K562 (cell line): ENCODE data around the gene KRTCAP2. TPM values are rescaled to one million over a fixed set of nuclear protein-coding genes. Genes with fewer than 3 reads are reported as not detected.

Source experiments
- ATAC-seq: fragments of 200-7000 bp; cut with Tn5 transposase; 3 replicates; pipeline ENCODE4 v1.9.1; 2020; ENCODE audit warnings: moderate library complexity
- BruUV-seq: library from RNA; stranded (reverse); fragments of 400-500 nt; replicated peaks from 2 replicates; lab custom pipeline; 2021; lab: Mats Ljungman, UMichigan
- CTCF ChIA-PET: fragments of 300-600 bp; formaldehyde crosslinking; extraction: SDS; loops from one replicate; lab custom pipeline; 2021; ENCODE audit warnings: low intra/inter-chr PET ratio; lab: Yijun Ruan, JAX
- POLR2A ChIA-PET: fragments of 300-600, 350-650 bp; sonication (Branson Sonifier 250); formaldehyde crosslinking; extraction: SDS; loops from one replicate; lab custom pipeline; 2021; ENCODE audit warnings: antibody characterized with exemption, inconsistent platforms; lab: Yijun Ruan, JAX
- DNase-seq, 4 experiments: peaks; one replicate each; pipeline versions ENCODE4 v3.0.0 to v3.0.0-alpha.2; 2011 to 2018; ENCODE audit warnings: low spot score in 3 of 4, mixed read lengths in 3 of 4; ENCODE audit errors: extremely low read depth in 1 of 4
- FAIRE-seq: peaks from 2 replicates; lab custom pipeline; 2011; peaks lifted over from hg19 to GRCh38; lab: Jason Lieb, UNC
- H2AFZ ChIP-seq: 2 replicates; pipeline ENCODE4 v1.6.0; 2011; ENCODE audit warnings: low read depth, low read length, control low read depth, inconsistent platforms
- H3K27ac ChIP-seq: fragments of 200-600 bp; 3 replicates; pipeline ENCODE4 v1.8.0; 2011; ENCODE audit warnings: low read depth, mild to moderate bottlenecking, control low read depth, inconsistent platforms, low read length, moderate library complexity, mixed read lengths; ENCODE audit errors: extremely low read depth
- H3K27me3 ChIP-seq, 2 experiments: fragments of 300-600 bp in 1 of 2; 2 replicates in 1 of 2; 3 replicates in 1 of 2; pipeline versions ENCODE4 v1.6.0 to v1.8.0; 2011; ENCODE audit warnings: inconsistent platforms in 2 of 2, low read length in 2 of 2, mild to moderate bottlenecking in 1 of 2, mixed read lengths in 1 of 2, moderate library complexity in 1 of 2; ENCODE audit not compliant: control insufficient read depth in 2 of 2, insufficient read depth in 2 of 2
- H3K36me3 ChIP-seq: fragments of 300-600 bp; 3 replicates; pipeline ENCODE4 v1.8.0; 2011; ENCODE audit warnings: mild to moderate bottlenecking, low read length, inconsistent platforms; ENCODE audit not compliant: control insufficient read depth, insufficient read depth
- H3K4me1 ChIP-seq, 2 experiments: fragments of 200-600 bp in 1 of 2; replicated peaks in 1 of 2; 2 replicates in 1 of 2; 3 replicates in 1 of 2; pipeline versions ENCODE4 v1.5.1 to v1.8.0; 2011; ENCODE audit warnings: inconsistent platforms in 2 of 2, low read length in 2 of 2, mild to moderate bottlenecking in 1 of 2, mixed read lengths in 1 of 2, moderate library complexity in 1 of 2; ENCODE audit not compliant: control insufficient read depth in 2 of 2, insufficient read depth in 2 of 2
- H3K4me2 ChIP-seq: 2 replicates; pipeline ENCODE4 v1.6.1; 2011; ENCODE audit warnings: low read length, control low read depth, inconsistent platforms, mixed read lengths; ENCODE audit not compliant: insufficient read depth
- H3K4me3 ChIP-seq: fragments of 200-600 bp; sonication (generic), shearing (Covaris generic); 2 replicates; pipeline ENCODE4 v1.5.1; 2016; ENCODE audit warnings: control low read depth, inconsistent platforms
- H3K79me2 ChIP-seq: fragments of 200-600 bp; 3 replicates; pipeline ENCODE4 v1.8.0; 2011; ENCODE audit warnings: low read length, inconsistent platforms; ENCODE audit not compliant: control insufficient read depth, insufficient read depth
- H3K9ac ChIP-seq, 2 experiments: 2 replicates each; pipeline versions ENCODE4 v1.6.0 to v1.6.1; 2011; ENCODE audit warnings: low read depth in 2 of 2, low read length in 2 of 2, control low read depth in 1 of 2, inconsistent platforms in 1 of 2, mild to moderate bottlenecking in 1 of 2, mixed read lengths in 1 of 2; ENCODE audit not compliant: insufficient read depth in 1 of 2
- H3K9me1 ChIP-seq: one replicate; pipeline ENCODE4 v1.6.0; 2011; ENCODE audit warnings: inconsistent platforms, mild to moderate bottlenecking, low read length, moderate library complexity; ENCODE audit not compliant: control insufficient read depth, insufficient read depth
- H3K9me3 ChIP-seq: replicated peaks from 2 replicates; pipeline ENCODE4 v1.5.1; 2011; ENCODE audit warnings: low read depth, low read length, inconsistent platforms; ENCODE audit not compliant: control insufficient read depth, insufficient read depth
- H4K20me1 ChIP-seq: replicated peaks from 2 replicates; pipeline ENCODE4 v1.6.1; 2011; ENCODE audit warnings: low read length, inconsistent platforms, mixed read lengths; ENCODE audit not compliant: control insufficient read depth, insufficient read depth
- CBX3 ChIP-seq, 2 experiments: IDR thresholded peaks; 1 replicate in 1 of 2; 2 replicates in 1 of 2; pipeline ENCODE4 v1.6.1; 2012; ENCODE audit warnings: inconsistent platforms in 2 of 2, low read length in 2 of 2, borderline replicate concordance in 1 of 2, control low read depth in 1 of 2
- KDM2B ChIP-seq: fragments of 250-450 bp; sonication (Bioruptor Pico); IDR thresholded peaks from 2 replicates; pipeline ENCODE4 v1.8.0; 2021; ENCODE audit warnings: mild to moderate bottlenecking, moderate library complexity
- LARP7 ChIP-seq: fragments of 450-650 bp; IDR thresholded peaks from 2 replicates; pipeline ENCODE4 v1.6.1; 2016
- POLR2AphosphoS2 ChIP-seq: IDR thresholded peaks from 2 replicates; pipeline ENCODE4 v1.6.1; 2012; ENCODE audit warnings: low read length, improper control_type of control experiment
- RAD21 ChIP-seq, 2 experiments: fragments of 250-450 bp in 1 of 2; fragments of 450-650 bp in 1 of 2; sonication (Bioruptor Pico) in 1 of 2; formaldehyde crosslinking in 1 of 2; IDR thresholded peaks in 1 of 2; conservative IDR thresholded peaks in 1 of 2; 2 replicates each; pipeline versions ENCODE4 v1.4.0 to v1.8.0; 2020 to 2022; ENCODE audit warnings: mild to moderate bottlenecking in 2 of 2, moderate library complexity in 1 of 2
- ZNF23 ChIP-seq: fragments of 250-450 bp; sonication (Bioruptor Pico); IDR thresholded peaks from 2 replicates; pipeline ENCODE4 v1.4.0; 2020; ENCODE audit warnings: mild to moderate bottlenecking
- ZNF232 ChIP-seq: sonication (generic); formaldehyde crosslinking; IDR thresholded peaks from 2 replicates; pipeline ENCODE4 v1.8.0; 2022; ENCODE audit warnings: mild to moderate bottlenecking, missing genetic modification reagents
- WGBS: fragments of 100-300 bp; shearing (Covaris generic); methylation state at CpG from one replicate; pipeline ENCODE4 v1.1.6; 2016; ENCODE audit warnings: low coverage, mixed read lengths; ENCODE audit not compliant: insufficient coverage; ENCODE audit errors: missing lambda C conversion rate; 5-methylcytosine and 5-hydroxymethylcytosine counted together
- in situ Hi-C: fragments of 300-500 bp; cut with MboI; formaldehyde crosslinking; loops from 4 replicates; pipeline ENCODE4 v1.15.0; 2018; ENCODE audit warnings: inconsistent platforms, mixed read lengths
- intact Hi-C: fragments of 100-400 bp; cut with micrococcal nuclease; formaldehyde crosslinking; loops from 2 replicates; pipeline ENCODE4 v1.14.2; 2022
- polyA plus RNA-seq, 8 experiments: library from polyadenylated mRNA; depleted of rRNA in 4 of 8; stranded (reverse) in 5 of 8; unstranded in 3 of 8; fragments of >200 nt; fragmentation: Nextera tagmentation in 2 of 8; fragmentation: Illumina TruSeq in 1 of 8; extraction: Ambion mirVana in 2 of 8; extraction: Trizol in 1 of 8; gene quantifications; 2 replicates each; pipeline versions ENCODE4 v1.2.1 to v1.2.3, GENCODE V29; 2011 to 2014; ENCODE audit warnings: inconsistent platforms in 1 of 8, missing spikeins in 1 of 8
- total RNA-seq, 7 experiments: library from RNA; depleted of rRNA in 6 of 7; stranded (reverse); fragments of >200 nt in 6 of 7; fragmentation: Illumina TruSeq in 2 of 7; extraction: Trizol in 2 of 7; gene quantifications; 2 replicates each; pipeline versions ENCODE4 v1.2.1 to v1.2.3, GENCODE V29; 2011 to 2021; ENCODE audit warnings: low replicate concordance in 1 of 7
- TF ChIP-seq, protein P1 (sequence below): fragments of 450-650 bp; IDR thresholded peaks from 2 replicates; pipeline ENCODE4 v1.6.1; 2018; ENCODE audit not compliant: partially characterized antibody
- TF ChIP-seq, protein P2 (sequence below): fragments of 250-450 bp; sonication (Bioruptor Pico); IDR thresholded peaks from 2 replicates; pipeline ENCODE4 v1.4.0; 2020; ENCODE audit warnings: mild to moderate bottlenecking, moderate library complexity
- TF ChIP-seq, protein P3 (sequence below): sonication (generic); formaldehyde crosslinking; IDR thresholded peaks from 2 replicates; pipeline ENCODE4 v1.8.0; 2023; ENCODE audit warnings: mild to moderate bottlenecking, missing genetic modification reagents

The KRTCAP2 gene
- total and polyA plus RNA-seq, 9 of the 15 experiments (the other 6 are each of a cell fraction or from before 2014, with no cell fraction given): 126 to 436 (median 244) TPM

DNA sequence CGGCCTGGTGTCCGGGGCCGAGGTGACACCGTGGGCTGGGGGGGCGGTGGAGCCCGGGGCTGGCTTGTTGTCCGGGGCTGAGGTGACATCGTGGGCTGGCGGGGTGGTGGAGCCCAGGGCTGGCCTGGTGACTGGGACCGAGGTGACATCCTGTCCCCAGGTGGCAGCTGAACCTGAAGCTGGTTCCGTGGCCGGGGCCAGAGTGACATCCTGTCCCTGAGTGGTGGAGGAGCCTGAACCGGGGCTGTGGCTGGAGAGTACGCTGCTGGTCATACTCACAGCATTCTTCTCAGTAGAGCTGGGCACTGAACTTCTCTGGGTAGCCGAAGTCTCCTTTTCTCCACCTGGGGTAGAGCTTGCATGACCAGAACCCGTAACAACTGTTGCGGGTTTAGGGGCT lies 18.8 kb upstream of the KRTCAP2 start:
- in situ Hi-C loops (no loop called here), intact Hi-C loops (loop anchor here (1.0 kb wide), 1 partner anchor 13 kb away; no protein-coding TSS in a partner anchor)

More for the DNA sequence above, 18.8 kb upstream of the KRTCAP2 start:
- H3K9ac ChIP-seq: peak overlapping the region; percentile 75 to 98
- no peak overlapping the region for H2AFZ ChIP-seq
- H3K9me1 ChIP-seq: no peaks in the 10 kb centered on the region
- 90% methylated on average over 13 of the region's 17 CpGs for WGBS
- TF ChIP-seq, protein P1, sequence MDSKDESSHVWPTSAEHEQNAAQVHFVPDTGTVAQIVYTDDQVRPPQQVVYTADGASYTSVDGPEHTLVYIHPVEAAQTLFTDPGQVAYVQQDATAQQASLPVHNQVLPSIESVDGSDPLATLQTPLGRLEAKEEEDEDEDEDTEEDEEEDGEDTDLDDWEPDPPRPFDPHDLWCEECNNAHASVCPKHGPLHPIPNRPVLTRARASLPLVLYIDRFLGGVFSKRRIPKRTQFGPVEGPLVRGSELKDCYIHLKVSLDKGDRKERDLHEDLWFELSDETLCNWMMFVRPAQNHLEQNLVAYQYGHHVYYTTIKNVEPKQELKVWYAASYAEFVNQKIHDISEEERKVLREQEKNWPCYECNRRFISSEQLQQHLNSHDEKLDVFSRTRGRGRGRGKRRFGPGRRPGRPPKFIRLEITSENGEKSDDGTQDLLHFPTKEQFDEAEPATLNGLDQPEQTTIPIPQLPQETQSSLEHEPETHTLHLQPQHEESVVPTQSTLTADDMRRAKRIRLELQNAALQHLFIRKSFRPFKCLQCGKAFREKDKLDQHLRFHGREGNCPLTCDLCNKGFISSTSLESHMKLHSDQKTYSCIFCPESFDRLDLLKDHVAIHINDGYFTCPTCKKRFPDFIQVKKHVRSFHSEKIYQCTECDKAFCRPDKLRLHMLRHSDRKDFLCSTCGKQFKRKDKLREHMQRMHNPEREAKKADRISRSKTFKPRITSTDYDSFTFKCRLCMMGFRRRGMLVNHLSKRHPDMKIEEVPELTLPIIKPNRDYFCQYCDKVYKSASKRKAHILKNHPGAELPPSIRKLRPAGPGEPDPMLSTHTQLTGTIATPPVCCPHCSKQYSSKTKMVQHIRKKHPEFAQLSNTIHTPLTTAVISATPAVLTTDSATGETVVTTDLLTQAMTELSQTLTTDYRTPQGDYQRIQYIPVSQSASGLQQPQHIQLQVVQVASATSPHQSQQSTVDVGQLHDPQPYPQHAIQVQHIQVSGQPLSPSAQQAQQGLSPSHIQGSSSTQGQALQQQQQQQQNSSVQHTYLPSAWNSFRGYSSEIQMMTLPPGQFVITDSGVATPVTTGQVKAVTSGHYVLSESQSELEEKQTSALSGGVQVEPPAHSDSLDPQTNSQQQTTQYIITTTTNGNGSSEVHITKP: no peak
- TF ChIP-seq, protein P2, sequence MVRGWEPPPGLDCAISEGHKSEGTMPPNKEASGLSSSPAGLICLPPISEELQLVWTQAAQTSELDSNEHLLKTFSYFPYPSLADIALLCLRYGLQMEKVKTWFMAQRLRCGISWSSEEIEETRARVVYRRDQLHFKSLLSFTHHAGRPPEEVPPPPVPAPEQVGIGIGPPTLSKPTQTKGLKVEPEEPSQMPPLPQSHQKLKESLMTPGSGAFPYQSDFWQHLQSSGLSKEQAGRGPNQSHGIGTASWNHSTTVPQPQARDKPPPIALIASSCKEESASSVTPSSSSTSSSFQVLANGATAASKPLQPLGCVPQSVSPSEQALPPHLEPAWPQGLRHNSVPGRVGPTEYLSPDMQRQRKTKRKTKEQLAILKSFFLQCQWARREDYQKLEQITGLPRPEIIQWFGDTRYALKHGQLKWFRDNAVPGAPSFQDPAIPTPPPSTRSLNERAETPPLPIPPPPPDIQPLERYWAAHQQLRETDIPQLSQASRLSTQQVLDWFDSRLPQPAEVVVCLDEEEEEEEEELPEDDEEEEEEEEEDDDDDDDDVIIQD (CRISPR knock-in tag): no peak
- TF ChIP-seq RAD21 (CRISPR knock-in tag; conservative IDR thresholded peaks at IDR 0.05 in 1 of 2, IDR thresholded peaks at IDR 0.05 in 1 of 2) (no peak), POLR2AphosphoS2 (no peak), LARP7 (no peak), ZNF232 (CRISPR knock-in tag) (no peak), ZNF23 (no peak), CBX3 (IDR thresholded peaks at IDR 0.05; ENCODE audit: borderline replicate concordance in 1 of 2, low read length in 2 of 2) (no peak), KDM2B (no peak)
- TF ChIP-seq, protein P3, sequence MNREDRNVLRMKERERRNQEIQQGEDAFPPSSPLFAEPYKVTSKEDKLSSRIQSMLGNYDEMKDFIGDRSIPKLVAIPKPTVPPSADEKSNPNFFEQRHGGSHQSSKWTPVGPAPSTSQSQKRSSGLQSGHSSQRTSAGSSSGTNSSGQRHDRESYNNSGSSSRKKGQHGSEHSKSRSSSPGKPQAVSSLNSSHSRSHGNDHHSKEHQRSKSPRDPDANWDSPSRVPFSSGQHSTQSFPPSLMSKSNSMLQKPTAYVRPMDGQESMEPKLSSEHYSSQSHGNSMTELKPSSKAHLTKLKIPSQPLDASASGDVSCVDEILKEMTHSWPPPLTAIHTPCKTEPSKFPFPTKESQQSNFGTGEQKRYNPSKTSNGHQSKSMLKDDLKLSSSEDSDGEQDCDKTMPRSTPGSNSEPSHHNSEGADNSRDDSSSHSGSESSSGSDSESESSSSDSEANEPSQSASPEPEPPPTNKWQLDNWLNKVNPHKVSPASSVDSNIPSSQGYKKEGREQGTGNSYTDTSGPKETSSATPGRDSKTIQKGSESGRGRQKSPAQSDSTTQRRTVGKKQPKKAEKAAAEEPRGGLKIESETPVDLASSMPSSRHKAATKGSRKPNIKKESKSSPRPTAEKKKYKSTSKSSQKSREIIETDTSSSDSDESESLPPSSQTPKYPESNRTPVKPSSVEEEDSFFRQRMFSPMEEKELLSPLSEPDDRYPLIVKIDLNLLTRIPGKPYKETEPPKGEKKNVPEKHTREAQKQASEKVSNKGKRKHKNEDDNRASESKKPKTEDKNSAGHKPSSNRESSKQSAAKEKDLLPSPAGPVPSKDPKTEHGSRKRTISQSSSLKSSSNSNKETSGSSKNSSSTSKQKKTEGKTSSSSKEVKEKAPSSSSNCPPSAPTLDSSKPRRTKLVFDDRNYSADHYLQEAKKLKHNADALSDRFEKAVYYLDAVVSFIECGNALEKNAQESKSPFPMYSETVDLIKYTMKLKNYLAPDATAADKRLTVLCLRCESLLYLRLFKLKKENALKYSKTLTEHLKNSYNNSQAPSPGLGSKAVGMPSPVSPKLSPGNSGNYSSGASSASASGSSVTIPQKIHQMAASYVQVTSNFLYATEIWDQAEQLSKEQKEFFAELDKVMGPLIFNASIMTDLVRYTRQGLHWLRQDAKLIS (CRISPR knock-in tag): no peak
- DNase-seq: no peak
- peaks cover 19 to 48% of the 10 kb centered on the region in 2 experiments for H3K4me1 ChIP-seq
- BruUV-seq: no TSS peak
- peaks cover 13% of the 10 kb centered on the region; the same call in 1 of the 3 replicates for H3K36me3 ChIP-seq
- CTCF ChIA-PET: no interaction called here
- H3K4me2 ChIP-seq: peak overlapping the region; percentile 97; the same call in 1 of the 2 replicates
- H3K27me3 ChIP-seq: no peaks in the 10 kb centered on the region
- peaks cover 30% of the 10 kb centered on the region for H3K79me2 ChIP-seq
- no peak overlapping the region; the same call in 1 of the 2 replicates for H3K4me3 ChIP-seq
- no peak for FAIRE-seq
- H3K27ac ChIP-seq: peak overlapping the region; percentile 100
- POLR2A ChIA-PET: interaction anchor here (0.7 to 1.1 kb wide), 4 partner anchors 11 to 117 kb away, joined by 3 read pairs; no protein-coding TSS in a partner anchor
- ATAC-seq: no peak
- no peaks in the 10 kb centered on the region for H4K20me1 ChIP-seq
- no peaks in the 10 kb centered on the region for H3K9me3 ChIP-seq
